COR-L47 (cell line): Measurements from ENCODE around the gene NTNG2.
"Not testable (repeated sequence)": the region's sequence is repeated elsewhere in the genome, so short reads cannot be mapped to it uniquely, and the experiment has no call there.

Experiments used
- DNase-seq: peaks from one replicate; lab custom pipeline; 2025; lab: John Stamatoyannopoulos, UW

NTNG2 gene

DNA sequence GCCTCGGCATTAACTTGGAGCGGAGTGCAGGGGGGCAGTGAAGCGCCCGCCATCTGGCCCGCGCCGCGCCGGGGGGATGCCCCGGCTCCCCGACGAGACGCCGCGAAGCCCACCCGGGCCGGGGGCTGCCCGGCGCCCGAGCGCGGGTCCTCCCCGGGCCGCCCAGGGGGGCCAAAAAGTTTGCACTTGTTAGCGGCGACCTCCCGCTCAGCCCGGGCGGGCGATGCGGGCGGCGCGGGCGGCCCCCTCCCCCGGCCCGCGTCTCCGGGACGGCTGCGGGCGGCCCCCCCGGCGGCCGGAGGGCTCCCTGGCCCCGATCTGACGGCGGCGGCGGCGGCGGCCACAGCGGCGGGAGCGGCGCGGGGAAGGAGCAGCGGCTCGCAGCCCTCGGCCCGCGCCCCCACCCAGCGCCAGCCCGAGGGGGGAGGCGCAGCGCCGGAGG is at the start of gene NTNG2:
NTNG2 (plus strand) TSS at position 316 of the 442 bp plus-strand sequence. CDS start 4,774 bp downstream, outside the sequence.
- DNase-seq = no peak

DNA sequence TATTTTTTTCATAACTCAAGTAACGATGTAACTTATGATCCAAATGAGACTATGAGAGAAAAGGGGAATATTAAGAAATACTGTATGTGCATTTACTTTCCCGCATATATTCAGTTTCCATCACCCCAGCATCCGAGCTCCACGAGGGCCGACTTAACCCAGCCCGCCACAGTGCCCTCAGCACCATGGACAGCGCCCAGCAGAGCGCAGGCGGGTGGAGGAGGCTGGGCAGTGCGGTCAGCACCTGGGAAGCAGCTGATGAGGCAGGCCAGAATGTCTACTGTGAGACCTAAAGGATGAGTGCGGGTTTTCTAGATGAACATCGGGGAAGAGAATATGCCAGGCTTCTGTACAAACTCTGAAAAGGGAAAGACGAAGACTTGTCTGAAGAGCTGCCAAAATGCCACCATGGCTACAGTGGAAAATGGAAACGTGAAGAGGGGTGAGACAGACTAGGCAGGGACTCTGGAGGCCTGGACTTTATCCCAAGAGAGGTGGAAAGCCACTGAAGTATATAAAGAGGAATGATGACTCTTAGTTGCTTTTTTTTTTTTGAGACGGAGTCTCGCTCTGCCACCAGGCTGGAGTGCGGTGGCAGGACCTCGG is 47.7 kb upstream of the NTNG2 start:
- DNase-seq = no peak

- DNase-seq = no peak
These were observed 45.3 kb upstream of the NTNG2 start for GRCh38 chr9:132116583-132116982.

- no peak for DNase-seq
These were observed 44.2 kb upstream of the NTNG2 start for GRCh38 chr9:132117694-132118093.

- no peak for DNase-seq
These were observed 40.8 kb upstream of the NTNG2 start for GRCh38 chr9:132121021-132121420.

DNA sequence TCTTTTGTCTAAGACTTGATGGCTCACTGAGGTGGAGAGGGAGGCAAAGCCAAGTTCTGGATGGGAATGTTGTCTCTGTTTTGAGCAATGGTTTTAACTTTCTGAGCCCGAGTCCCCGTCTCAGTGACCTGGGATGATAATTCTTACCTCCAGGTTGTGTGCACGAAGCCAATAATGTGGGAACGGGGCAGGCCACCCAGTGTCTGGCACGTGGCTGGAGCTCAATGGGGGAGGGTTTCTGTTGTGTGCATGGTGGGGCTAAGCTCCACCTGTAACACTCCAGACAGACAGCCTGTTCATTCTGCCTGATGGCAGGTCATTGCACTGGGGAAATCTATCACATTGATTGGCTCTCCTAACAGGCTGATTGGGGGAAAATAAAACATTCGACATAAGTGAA is 37.1 kb upstream of the NTNG2 start:
- DNase-seq = no peak

DNA sequence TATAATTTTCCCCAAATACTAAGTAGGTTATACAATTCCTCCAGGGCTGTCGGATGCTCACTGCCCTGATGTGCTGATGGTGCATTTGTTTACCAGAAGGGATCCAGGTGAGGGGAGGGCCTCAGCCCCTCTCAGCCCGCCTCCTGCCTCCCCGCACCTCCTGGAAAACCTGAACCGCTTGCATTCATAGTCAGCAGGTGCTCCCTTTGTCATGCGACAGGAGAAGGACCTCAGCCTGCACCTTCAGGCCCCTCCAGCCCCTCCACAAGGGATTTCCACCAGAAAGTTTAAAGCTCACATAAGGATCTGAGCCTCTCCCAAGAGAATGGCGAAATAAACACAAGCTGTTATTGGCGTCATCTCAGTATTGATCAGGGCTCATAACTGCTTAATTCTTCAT is 36.5 kb upstream of the NTNG2 start:
- DNase-seq = no peak

GRCh38 chr9:132125944-132126679 is 35.7 kb upstream of the NTNG2 start:
- no peak for DNase-seq

GRCh38 chr9:132126680-132127236 is 35.1 kb upstream of the NTNG2 start:
- no peak for DNase-seq

GRCh38 chr9:132127888-132128534 is 33.8 kb upstream of the NTNG2 start:
- no peak for DNase-seq

GRCh38 chr9:132129535-132129934 is 32.3 kb upstream of the NTNG2 start:
- no peak for DNase-seq

- DNase-seq = not testable (repeated sequence)
These were observed 27.8 kb upstream of the NTNG2 start for GRCh38 chr9:132134085-132134484.

GRCh38 chr9:132135456-132135855 is 26.4 kb upstream of the NTNG2 start:
- DNase-seq = no peak

DNA sequence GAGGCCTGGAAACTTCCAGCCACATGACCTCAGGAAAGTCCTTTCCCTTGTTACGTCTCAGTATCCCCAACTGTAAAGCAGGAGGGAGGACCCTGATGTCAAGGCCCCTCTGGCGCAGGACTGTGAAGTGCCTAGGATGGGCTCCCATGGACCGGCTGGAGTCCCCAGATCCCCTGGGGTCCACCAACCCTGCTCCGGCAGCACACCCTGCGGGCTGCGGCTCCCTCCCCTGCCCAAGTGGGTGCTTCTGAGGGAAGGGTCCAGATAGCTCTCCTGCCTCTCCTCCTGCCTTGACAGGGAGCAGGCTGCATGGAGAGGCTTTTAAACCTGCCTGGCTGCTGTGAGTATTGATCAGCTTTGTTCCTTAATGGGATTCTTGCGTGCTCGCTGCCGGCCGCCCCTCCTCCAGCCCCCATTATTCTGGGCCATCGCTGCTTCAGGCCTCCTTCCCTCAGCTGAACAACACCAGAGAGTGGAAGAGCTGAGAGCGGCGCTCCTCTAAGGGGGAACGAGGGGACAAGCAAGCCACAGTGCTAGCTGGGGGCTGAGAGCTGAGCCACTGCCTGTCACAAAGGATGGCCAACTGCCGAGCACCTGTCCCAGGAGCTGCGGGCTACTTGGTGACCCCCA is 25.6 kb upstream of the NTNG2 start:
- DNase-seq = no peak

DNA sequence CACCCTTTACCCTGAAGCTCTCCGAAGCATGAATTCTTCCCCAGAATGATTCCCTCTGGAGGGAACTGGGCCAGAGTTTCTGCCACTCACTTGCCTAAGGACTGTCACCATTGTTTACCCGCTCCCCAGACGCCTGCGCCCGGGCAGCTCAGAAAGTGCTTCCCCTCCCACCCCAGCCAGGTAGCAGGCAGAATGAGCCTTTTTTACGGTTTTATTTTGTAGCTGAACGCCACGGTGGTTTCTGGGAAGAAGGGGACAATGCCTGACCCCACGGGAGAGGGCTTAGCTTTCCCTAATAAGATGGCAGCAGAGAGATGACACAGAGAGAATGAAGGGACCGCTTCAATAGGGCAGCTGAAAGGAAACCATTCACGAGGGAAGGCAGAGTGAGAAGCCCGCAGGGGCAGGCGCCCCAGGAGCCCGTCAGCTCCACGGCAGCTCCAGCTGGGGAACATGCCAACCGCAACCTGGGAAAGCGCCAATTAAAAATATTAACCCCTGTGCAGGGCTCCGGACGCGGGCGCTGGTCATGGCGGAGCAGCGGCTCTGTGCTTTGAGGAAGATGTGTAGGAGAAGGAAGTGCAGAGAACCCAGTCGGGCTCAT is 20.4 kb upstream of the NTNG2 start:
- DNase-seq = peak; percentile 73

- DNase-seq = no peak
These were observed 19.8 kb upstream of the NTNG2 start for GRCh38 chr9:132141948-132142594.

- DNase-seq = no peak
These were observed 18.9 kb upstream of the NTNG2 start for GRCh38 chr9:132142924-132143323.

GRCh38 chr9:132143359-132143758 is 18.5 kb upstream of the NTNG2 start:
- DNase-seq = peak; percentile 23

DNA sequence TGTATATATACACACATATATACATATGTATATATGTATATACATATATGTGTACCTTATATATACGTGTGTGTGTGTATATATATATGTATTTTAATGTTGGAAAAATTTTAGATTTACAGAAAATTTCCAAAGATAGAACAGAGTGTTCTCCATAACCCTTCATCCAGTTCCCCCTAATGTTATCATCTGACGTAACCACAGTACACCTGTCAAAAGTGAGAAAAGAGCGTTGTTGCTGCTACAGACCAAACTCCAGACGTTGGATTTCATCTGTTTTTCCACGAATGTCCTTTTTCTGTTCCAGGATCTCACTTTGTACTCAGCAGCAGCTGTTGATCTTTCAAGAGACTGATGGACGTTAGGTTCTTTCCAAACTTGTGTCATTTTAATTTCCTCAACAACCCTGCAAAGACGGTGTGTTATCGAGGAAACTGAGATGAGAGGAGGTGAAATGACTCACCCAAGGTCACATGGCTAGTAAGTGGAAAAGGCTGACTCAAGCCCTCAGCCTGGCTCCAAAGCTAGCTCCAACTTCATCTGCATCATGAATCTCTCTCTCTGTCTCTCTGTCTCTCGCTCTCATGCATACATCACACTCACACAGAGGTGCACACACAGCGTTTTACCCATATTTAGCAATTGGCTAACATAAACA is 17.0 kb upstream of the NTNG2 start:
- no peak for DNase-seq

GRCh38 chr9:132146039-132146438 is 15.8 kb upstream of the NTNG2 start:
- DNase-seq = no peak

DNA sequence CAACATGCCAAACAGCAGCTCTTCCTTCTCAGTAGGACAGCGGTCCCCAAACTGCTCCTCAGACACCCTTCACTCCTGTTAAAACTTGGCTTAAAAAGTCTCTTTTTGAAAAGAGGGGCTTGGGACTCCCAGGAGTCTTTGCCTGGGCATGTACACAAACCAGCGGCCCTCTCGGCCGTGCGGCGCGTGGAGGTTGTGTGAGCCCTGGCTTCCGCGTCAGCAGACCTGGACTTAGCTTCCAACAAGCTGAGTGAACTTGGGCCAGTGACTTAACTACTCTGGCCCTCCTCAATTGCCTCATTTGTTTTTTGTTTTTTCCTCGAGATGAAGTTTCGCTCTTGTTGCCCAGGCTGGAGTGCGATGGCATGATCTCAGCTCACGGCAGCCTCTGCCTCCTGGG is 15.3 kb upstream of the NTNG2 start:
- DNase-seq = no peak
